ENCODE measurements around the gene RAB39B.
"Not testable (repeated sequence)": the region's sequence is repeated elsewhere in the genome, so short reads cannot be mapped to it uniquely, and the experiment has no call there.

Gene RAB39B

GRCh38 chrX:155263854-155264628, at the start of gene RAB39B:
Gene RAB39B, minus strand, starts transcription at chrX:155264491. Its CDS starts 203 bp downstream, at chrX:155264288.
- FAIRE-seq: peak; percentile 94
- DNase-seq (ENCODE audit: insufficient read length, low spot score): no peak

GRCh38 chrX:155313766-155314165, 49.5 kb upstream of the RAB39B start:
- FAIRE-seq (no peak), DNase-seq (ENCODE audit: insufficient read length, low spot score) (no peak)

- no peak for FAIRE-seq
- DNase-seq (ENCODE audit: insufficient read length, low spot score): no peak
Observed at GRCh38 chrX:155293771-155294170, 29.5 kb upstream of the RAB39B start.

- no peak for DNase-seq (ENCODE audit: insufficient read length, low spot score)
- FAIRE-seq: no peak
Observed at GRCh38 chrX:155279873-155280272, 15.6 kb upstream of the RAB39B start.

- no peak for FAIRE-seq
Observed at GRCh38 chrX:155270969-155271368, 6.7 kb upstream of the RAB39B start.

GRCh38 chrX:155267995-155268394, 3.7 kb upstream of the RAB39B start:
- FAIRE-seq; DNase-seq (ENCODE audit: insufficient read length, low spot score): not testable (repeated sequence)

More at GRCh38 chrX:155270969-155271368, 6.7 kb upstream of the RAB39B start:
- no peak for DNase-seq (ENCODE audit: insufficient read length, low spot score)

GRCh38 chrX:155266439-155266838, 2.1 kb upstream of the RAB39B start:
- DNase-seq (ENCODE audit: insufficient read length, low spot score): no peak
- no peak for FAIRE-seq

- DNase-seq (ENCODE audit: insufficient read length, low spot score) (no peak), FAIRE-seq (peak; percentile 98)
Observed at GRCh38 chrX:155262970-155263754, 1.1 kb downstream of the RAB39B start.

GRCh38 chrX:155259752-155260151, 4.5 kb downstream of the RAB39B start:
- DNase-seq (ENCODE audit: insufficient read length, low spot score) (no peak), FAIRE-seq (peak; percentile 56)

GRCh38 chrX:155251391-155251790, 12.9 kb downstream of the RAB39B start:
- FAIRE-seq: no peak
- no peak for DNase-seq (ENCODE audit: insufficient read length, low spot score)

- FAIRE-seq: no peak
Observed at GRCh38 chrX:155247497-155247896, 16.8 kb downstream of the RAB39B start.

GRCh38 chrX:155246748-155247147, 17.5 kb downstream of the RAB39B start:
- FAIRE-seq (no peak), DNase-seq (ENCODE audit: insufficient read length, low spot score) (no peak)

More at GRCh38 chrX:155247497-155247896, 16.8 kb downstream of the RAB39B start:
- no peak for DNase-seq (ENCODE audit: insufficient read length, low spot score)

- FAIRE-seq (no peak), DNase-seq (ENCODE audit: insufficient read length, low spot score) (no peak)
Observed at GRCh38 chrX:155242300-155242699, 22.0 kb downstream of the RAB39B start.

GRCh38 chrX:155237719-155238118, 26.6 kb downstream of the RAB39B start:
- DNase-seq (ENCODE audit: insufficient read length, low spot score): no peak
- FAIRE-seq: no peak

- no peak for DNase-seq (ENCODE audit: insufficient read length, low spot score)
- FAIRE-seq: no peak
Observed at GRCh38 chrX:155235891-155236290, 28.4 kb downstream of the RAB39B start.

- FAIRE-seq: peak; percentile 55
- DNase-seq (ENCODE audit: insufficient read length, low spot score): no peak
Observed at GRCh38 chrX:155231163-155231562, 33.1 kb downstream of the RAB39B start.

- no peak for DNase-seq (ENCODE audit: insufficient read length, low spot score)
- FAIRE-seq: no peak
Observed at GRCh38 chrX:155225774-155226173, 38.5 kb downstream of the RAB39B start.

- not testable (repeated sequence) for DNase-seq (ENCODE audit: insufficient read length, low spot score); FAIRE-seq
Observed at GRCh38 chrX:155223746-155224145, 40.5 kb downstream of the RAB39B start.

GRCh38 chrX:155221351-155221750, 42.9 kb downstream of the RAB39B start:
- FAIRE-seq: no peak
- no peak for DNase-seq (ENCODE audit: insufficient read length, low spot score)

GRCh38 chrX:155218777-155219176, 45.5 kb downstream of the RAB39B start:
- FAIRE-seq (peak; percentile 72), DNase-seq (ENCODE audit: insufficient read length, low spot score) (no peak)

- peak; percentile 57 for FAIRE-seq
- no peak for DNase-seq (ENCODE audit: insufficient read length, low spot score)
Observed at GRCh38 chrX:155216940-155217440, 47.3 kb downstream of the RAB39B start.

Data from GM19239 (cell line).